Muscle of leg (tissue), 11 donors: ENCODE results near the gene GALNT9. TPM values are rescaled to one million over a fixed set of nuclear protein-coding genes. Genes with fewer than 3 reads are reported as not detected.
"Not testable (repeated sequence)": the region's sequence is repeated elsewhere in the genome, so short reads cannot be mapped to it uniquely, and the experiment has no call there.

Experiments
- DNase-seq: peaks from one replicate; pipeline ENCODE4 v3.0.0; 2013
- H3K27ac ChIP-seq: one replicate; pipeline ENCODE4 v1.5.1; 2013; ENCODE audit warnings: mild to moderate bottlenecking, low read length, control low read depth
- H3K27me3 ChIP-seq: one replicate; pipeline ENCODE4 v1.6.1; 2013; ENCODE audit warnings: low read length; ENCODE audit not compliant: control insufficient read depth, insufficient read depth
- H3K36me3 ChIP-seq: one replicate; pipeline ENCODE4 v1.6.1; 2013; ENCODE audit warnings: low read length; ENCODE audit not compliant: control insufficient read depth, insufficient read depth
- H3K4me1 ChIP-seq: one replicate; pipeline ENCODE4 v1.6.1; 2013; ENCODE audit warnings: low read length; ENCODE audit not compliant: control insufficient read depth, insufficient read depth
- H3K4me3 ChIP-seq: one replicate; pipeline ENCODE4 v1.5.1; 2013; ENCODE audit warnings: low read length, control low read depth
- H3K9me3 ChIP-seq: replicated peaks from 2 replicates; pipeline ENCODE4 v1.6.1; 2013; ENCODE audit warnings: low read depth, low read length; ENCODE audit not compliant: control insufficient read depth
- WGBS: methylation state at CpG from one replicate; pipeline ENCODE4 v1.1.5; 2013; ENCODE audit warnings: missing lambda C conversion rate; ENCODE audit not compliant: insufficient coverage; 5-methylcytosine and 5-hydroxymethylcytosine counted together
- polyA plus RNA-seq, 8 donors: library from polyadenylated mRNA; unstranded; fragments of 120-200 nt; gene quantifications; one replicate each; pipeline versions ENCODE4 v1.2.1 to v1.2.3, GENCODE V29; 2013; ENCODE audit warnings: inconsistent platforms in 1 of 8, low replicate concordance in 1 of 8; ENCODE audit not compliant: insufficient read length in 8 of 8, insufficient read depth in 1 of 8
- total RNA-seq: library from RNA; stranded (reverse); fragments of 120-200 nt; gene quantifications from one replicate; pipeline ENCODE4 v1.2.4, GENCODE V29; 2013

Gene GALNT9
- total and polyA plus RNA-seq, 9 donors: 0.91 to 3.0 (median 2.0) TPM

- H3K27ac ChIP-seq: no peak overlapping the region
- peaks cover 8% of the 10 kb centered on the region for H3K27me3 ChIP-seq
- 86% methylated on average over 17 of the region's 17 CpGs for WGBS
Observed at GRCh38 chr12:132257955-132258490, 71.4 kb downstream of the GALNT9 start.

DNA sequence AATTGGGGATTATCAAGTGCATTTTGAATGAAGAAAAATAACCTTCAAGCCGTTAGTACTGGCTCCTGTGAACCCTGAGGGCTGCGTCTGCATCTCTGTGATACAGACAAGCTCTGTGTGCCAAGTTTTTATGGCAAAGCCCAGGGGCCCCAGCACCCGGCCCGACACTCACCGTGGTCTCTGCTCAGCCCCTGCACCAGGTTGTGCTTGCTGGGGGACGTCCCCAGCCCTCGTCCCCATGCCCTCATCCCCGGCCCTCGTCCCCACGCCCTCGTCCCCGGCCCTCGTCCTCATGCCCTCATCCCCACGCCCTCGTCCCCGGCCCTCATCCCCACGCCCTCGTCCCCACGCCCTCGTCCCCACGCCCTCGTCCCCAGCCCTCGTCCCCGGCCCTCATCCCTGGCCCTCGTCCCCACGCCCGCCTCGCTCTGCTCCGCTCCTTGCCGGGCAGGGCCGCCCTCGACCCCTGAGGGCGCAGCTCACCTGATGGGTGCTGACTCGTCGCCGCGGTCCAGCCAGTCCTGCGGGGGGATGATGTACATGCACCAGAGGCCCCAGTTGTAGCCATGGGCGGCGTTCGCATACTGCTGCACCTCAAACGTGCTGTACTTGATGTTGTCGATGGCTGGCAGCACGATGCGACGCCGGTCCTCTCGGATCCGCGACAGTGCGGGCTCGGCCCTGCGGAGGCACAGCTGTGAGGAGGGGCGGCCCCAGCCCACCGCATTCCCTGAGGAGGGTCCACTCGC, 72.0 kb downstream of the GALNT9 start:
- DNase-seq: no peak
- Histone ChIP-seq H3K27ac (no peak overlapping the region), H3K4me3 (no peak overlapping the region), H3K9me3 (no peaks in the 10 kb centered on the region), H3K4me1 (no peaks in the 10 kb centered on the region), H3K27me3 (peaks cover 8% of the 10 kb centered on the region), H3K36me3 (no peaks in the 10 kb centered on the region)
- 81% methylated on average over 56 of the region's 56 CpGs for WGBS

More at GRCh38 chr12:132257955-132258490, 71.4 kb downstream of the GALNT9 start:
- no peak for DNase-seq
- H3K4me1 ChIP-seq: no peaks in the 10 kb centered on the region
- no peaks in the 10 kb centered on the region for H3K36me3 ChIP-seq
- H3K4me3 ChIP-seq: no peak overlapping the region
- H3K9me3 ChIP-seq: no peaks in the 10 kb centered on the region

- no peak overlapping the region for H3K27ac ChIP-seq
- no peak overlapping the region for H3K4me3 ChIP-seq
- DNase-seq: no peak
- H3K9me3 ChIP-seq: no peaks in the 10 kb centered on the region
- no peaks in the 10 kb centered on the region for H3K4me1 ChIP-seq
- no peaks in the 10 kb centered on the region for H3K36me3 ChIP-seq
- 82% methylated on average over 7 of the region's 9 CpGs for WGBS
- H3K27me3 ChIP-seq: peaks cover 6% of the 10 kb centered on the region
Observed at GRCh38 chr12:132256646-132257045, 72.7 kb downstream of the GALNT9 start.

- 78% methylated on average over 17 of the region's 20 CpGs for WGBS
- no peak for DNase-seq
- H3K4me3 ChIP-seq: no peak overlapping the region
- H3K27me3 ChIP-seq: peaks cover 8% of the 10 kb centered on the region
- H3K9me3 ChIP-seq: no peaks in the 10 kb centered on the region
- H3K36me3 ChIP-seq: no peaks in the 10 kb centered on the region
- H3K4me1 ChIP-seq: no peaks in the 10 kb centered on the region
- H3K27ac ChIP-seq: no peak overlapping the region
Observed at GRCh38 chr12:132255642-132256041, 73.7 kb downstream of the GALNT9 start.

DNA sequence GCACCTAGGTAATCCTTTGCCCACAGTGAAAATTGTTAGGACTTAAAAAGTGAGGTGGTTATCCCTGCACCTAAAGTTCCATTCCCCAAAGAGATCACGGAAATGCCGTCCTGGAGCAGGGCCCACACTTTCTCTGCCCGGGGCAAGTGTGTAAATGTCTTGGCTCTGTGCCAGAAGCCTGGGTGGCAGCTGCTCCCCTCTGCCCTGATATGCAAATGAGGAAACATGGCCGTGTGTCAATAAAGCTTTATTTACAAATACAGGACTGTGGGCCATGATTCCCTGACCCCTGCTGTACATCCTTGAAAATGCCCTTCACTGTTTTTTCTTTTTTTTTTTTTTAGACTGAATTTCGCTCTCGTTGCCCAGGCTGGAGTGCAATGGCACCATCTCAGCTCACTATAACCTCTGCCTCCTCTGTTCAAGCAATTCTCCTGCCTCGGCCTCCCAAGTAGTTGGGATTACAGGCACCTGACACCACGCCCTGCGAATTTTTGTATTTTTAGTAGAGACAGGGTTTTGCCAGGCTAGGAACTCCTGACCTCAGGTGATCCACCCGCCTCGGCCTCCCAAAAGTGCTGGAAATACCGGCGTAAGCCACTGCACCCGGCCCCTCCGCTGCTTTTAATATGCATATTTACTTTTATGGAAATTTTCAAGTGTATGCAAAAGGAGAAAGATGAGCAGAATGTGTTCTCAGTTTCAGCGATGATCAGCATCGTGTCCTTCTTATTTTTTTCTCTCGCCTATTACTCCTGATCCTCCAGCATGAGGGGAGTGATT, 75.5 kb downstream of the GALNT9 start:
- Histone ChIP-seq H3K4me1 (no peaks in the 10 kb centered on the region), H3K27ac (no peak overlapping the region), H3K27me3 (peaks cover 8% of the 10 kb centered on the region), H3K9me3 (no peaks in the 10 kb centered on the region), H3K36me3 (no peaks in the 10 kb centered on the region), H3K4me3 (no peak overlapping the region)
- 62% methylated on average over 2 of the region's 18 CpGs for WGBS
- DNase-seq: no peak

DNA sequence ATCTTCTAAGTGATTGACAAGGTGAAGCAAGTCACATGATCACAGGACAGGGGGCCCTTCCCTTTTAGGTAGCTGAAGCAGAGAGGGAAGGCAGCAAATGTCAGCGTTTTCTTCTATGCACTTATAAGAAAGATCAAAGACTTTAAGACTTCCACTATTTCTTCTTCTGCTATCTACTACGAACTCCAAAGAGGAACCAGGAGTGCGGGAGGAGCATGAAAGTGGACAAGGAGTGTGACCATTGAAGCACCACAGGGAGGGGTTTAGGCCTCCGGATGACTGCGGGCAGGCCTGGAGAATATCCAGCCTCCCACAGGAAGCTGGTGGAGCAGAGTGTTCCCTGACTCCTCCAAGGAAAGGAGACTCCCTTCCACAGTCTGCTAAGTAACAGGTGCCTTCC, 76.4 kb downstream of the GALNT9 start:
- not testable (repeated sequence) for DNase-seq, H3K36me3 ChIP-seq, H3K9me3 ChIP-seq, H3K4me3 ChIP-seq, H3K27ac ChIP-seq, H3K4me1 ChIP-seq
- H3K27me3 ChIP-seq: peaks cover 12% of the 10 kb centered on the region
- WGBS: no CpG with 5 or more reads among the region's 5 CpGs

- whole genome bisulfite sequencing: 80% methylated on average over 20 of the region's 21 CpGs
- no peaks in the 10 kb centered on the region for H3K36me3 ChIP-seq
- H3K4me3 ChIP-seq: no peak overlapping the region
- no peaks in the 10 kb centered on the region for H3K9me3 ChIP-seq
- H3K27ac ChIP-seq: no peak overlapping the region
- peaks cover 4% of the 10 kb centered on the region for H3K4me1 ChIP-seq
- H3K27me3 ChIP-seq: peaks cover 14% of the 10 kb centered on the region
- no peak for DNase-seq
Observed at GRCh38 chr12:132251741-132252490, 77.5 kb downstream of the GALNT9 start.

GRCh38 chr12:132251310-132251709, 78.1 kb downstream of the GALNT9 start:
- Histone ChIP-seq H3K27ac (no peak overlapping the region), H3K27me3 (peaks cover 14% of the 10 kb centered on the region), H3K4me3 (no peak overlapping the region), H3K36me3 (no peaks in the 10 kb centered on the region), H3K9me3 (no peaks in the 10 kb centered on the region), H3K4me1 (peaks cover 4% of the 10 kb centered on the region)
- DNase-seq: no peak
- WGBS: 71% methylated on average over 10 of the region's 18 CpGs

GRCh38 chr12:132250707-132251106, 78.7 kb downstream of the GALNT9 start:
- WGBS: 87% methylated on average over 31 of the region's 33 CpGs

More at GRCh38 chr12:132250707-132251106, 78.7 kb downstream of the GALNT9 start:
- Histone ChIP-seq H3K27me3 (peaks cover 14% of the 10 kb centered on the region), H3K27ac (no peak overlapping the region), H3K36me3 (no peaks in the 10 kb centered on the region), H3K9me3 (no peaks in the 10 kb centered on the region), H3K4me3 (no peak overlapping the region), H3K4me1 (peaks cover 4% of the 10 kb centered on the region)
- DNase-seq: no peak
